HG03378 (cell line): ENCODE results near the gene TNRC6C.
"Not testable (repeated sequence)": the region's sequence is repeated elsewhere in the genome, so short reads cannot be mapped to it uniquely, and the experiment has no call there.

ENCODE experiments used
- ATAC-seq: cut with Tn5 transposase; IDR thresholded peaks from one replicate; pipeline ENCODE4 v1.9.1; 2021; ENCODE audit warnings: mild to moderate bottlenecking, moderate library complexity; ENCODE audit not compliant: unreplicated experiment

Gene TNRC6C

DNA sequence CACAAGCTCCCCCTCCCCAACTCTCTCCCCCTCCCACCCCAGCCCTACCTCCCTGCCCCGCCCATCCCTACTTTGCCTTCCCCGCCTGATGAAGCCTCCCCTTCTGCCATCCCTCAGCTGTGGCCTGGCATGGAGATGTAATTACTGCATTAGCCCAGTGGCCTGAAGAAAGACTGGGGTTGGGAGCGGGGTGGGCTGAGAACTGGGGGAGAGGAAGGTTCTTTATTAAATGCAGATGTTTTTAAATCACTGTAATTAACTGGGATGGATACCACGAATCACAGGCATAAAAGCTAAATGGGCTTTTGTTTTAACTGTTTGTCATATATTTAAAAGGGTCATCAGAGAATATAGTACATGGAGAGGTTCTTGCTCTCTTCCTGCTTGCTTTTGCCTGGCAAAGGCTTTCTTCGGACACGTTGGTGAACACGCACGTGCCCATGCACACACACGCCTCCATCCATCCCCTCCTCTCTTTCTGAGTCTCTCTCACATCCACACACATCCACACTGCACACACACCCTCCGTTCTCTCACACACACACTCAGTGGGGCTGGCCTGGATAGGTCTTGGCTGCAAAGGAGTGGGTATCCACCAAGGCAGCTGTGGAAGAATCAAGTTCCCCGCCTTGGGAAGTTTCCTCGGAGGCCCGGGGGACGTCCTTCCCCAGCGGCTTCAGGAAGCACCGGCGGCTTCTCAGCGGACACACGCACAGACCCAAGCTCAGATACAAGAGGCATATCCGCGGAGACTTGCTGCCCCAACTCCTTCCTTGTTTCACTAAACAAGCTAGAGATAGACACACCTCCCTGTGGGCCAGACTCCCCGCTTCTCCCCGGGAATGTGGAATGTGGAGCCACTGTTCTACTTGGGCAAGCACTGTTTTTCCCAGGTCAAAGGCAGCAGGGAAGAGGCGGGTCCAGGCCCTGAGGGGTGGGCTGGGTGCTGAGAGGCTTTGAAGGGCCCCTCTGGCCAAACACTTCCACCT lies 27.4 kb upstream of the TNRC6C start:
- no peak for ATAC-seq

DNA sequence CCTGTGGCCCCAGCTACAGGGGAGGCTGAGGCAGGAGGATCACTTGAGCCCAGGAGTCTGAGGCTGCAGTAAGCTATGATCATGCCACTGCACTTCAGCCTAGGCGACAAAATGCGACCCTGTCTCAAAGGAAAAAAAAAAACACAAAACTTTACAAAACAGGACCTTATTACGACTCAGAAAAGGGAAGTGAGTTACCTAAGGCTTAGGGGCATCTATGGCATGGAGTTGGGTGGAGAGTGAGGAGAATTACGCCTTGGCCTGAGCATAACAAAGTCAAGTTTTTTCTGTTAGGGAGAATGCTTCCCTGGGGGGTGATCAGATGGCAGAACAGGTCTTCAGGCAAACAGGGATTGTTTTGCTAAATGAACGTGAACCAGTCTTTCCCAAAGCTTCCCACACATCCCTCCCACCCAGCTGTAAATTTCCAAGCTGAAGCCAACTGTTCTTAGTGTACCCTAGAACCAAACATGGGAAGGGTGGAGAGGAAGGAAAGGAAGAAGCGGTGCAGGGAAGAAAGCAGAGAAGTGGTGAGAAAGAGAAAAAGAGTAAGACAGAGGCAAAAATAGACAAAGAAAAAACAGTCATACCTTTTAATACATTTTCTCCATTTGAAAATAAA lies 24.6 kb upstream of the TNRC6C start:
- ATAC-seq, result no peak

DNA sequence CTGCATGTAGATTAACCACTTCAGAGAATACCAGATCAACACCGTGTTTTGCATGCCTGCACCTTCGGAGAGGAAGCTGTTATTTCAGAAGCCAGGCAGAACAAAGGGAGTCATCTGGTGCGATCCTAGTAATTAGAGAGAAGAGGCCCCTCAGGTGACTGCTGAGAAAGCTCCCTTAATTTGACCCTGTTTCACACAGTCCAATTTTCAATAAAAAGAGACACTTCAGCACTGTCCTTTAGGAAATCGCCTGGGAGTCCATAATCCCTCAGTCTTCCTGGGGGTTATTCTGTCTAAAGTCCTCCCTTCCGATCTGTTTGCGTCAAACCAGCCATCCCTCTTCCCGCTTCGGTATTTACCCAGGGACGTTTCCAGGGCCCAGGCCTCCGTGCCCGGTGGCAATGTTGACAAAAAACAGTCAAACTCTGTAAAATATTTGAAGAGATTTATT lies 23.4 kb upstream of the TNRC6C start:
- ATAC-seq, result no peak

DNA sequence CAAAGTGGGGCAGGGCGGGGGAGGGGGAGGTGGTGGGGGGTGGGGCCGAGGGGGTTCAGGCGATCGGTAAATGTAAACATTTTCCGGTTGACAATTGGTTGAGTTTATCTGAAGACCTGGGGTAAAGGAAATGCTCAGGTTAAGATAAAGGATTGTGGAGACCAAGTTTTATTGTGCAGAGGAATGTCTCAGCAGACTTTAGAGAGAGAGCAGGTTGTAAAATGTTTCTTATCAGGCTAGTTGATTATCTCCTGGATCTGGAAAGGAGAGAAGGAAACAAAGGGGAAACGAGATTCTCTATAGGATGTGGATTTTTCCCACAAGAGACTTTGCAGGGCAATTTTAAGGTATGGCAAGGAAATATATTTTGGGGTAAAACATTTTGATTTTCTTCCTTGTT lies 22.8 kb upstream of the TNRC6C start:
- not testable (repeated sequence) for ATAC-seq

DNA sequence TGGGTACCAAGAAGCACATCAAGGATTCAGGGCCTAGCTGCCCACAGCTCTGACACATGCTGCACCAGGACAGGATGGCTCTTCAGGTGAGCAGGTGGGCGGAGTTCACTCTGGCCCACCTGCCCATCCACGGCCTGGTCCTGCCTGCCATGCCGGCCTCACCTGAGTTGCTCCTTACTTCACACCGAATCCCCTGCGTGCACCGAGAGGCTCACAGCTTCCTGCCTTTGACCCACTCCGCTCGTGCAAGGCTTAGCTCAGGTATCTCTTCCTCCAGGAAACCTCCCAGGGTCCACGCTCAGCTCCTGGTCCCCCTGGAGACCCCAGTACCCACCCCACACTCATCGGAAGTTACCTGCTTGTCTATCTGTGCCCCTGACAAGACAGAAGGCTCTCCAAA lies 21.6 kb upstream of the TNRC6C start:
- no peak for ATAC-seq

DNA sequence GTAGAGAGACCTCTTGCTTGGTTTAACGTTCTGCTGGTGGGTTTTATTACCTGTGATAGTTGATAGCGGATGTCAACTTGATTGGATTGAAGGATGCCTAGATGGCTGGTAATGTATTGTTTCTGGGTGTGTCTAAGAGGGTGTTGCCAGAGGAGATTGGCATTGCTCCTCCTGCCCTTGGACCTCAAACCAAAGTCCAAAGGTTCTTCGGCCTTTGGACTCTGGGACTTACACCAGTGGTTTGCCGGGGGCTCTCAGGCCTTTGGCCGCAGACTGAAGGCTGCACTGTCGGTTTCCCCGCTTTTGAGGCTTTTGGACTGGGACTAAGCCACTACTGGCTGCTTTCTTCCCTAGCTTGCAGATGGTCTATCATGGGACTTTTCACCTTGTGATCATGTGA lies 17.5 kb upstream of the TNRC6C start:
- ATAC-seq, result no peak

DNA sequence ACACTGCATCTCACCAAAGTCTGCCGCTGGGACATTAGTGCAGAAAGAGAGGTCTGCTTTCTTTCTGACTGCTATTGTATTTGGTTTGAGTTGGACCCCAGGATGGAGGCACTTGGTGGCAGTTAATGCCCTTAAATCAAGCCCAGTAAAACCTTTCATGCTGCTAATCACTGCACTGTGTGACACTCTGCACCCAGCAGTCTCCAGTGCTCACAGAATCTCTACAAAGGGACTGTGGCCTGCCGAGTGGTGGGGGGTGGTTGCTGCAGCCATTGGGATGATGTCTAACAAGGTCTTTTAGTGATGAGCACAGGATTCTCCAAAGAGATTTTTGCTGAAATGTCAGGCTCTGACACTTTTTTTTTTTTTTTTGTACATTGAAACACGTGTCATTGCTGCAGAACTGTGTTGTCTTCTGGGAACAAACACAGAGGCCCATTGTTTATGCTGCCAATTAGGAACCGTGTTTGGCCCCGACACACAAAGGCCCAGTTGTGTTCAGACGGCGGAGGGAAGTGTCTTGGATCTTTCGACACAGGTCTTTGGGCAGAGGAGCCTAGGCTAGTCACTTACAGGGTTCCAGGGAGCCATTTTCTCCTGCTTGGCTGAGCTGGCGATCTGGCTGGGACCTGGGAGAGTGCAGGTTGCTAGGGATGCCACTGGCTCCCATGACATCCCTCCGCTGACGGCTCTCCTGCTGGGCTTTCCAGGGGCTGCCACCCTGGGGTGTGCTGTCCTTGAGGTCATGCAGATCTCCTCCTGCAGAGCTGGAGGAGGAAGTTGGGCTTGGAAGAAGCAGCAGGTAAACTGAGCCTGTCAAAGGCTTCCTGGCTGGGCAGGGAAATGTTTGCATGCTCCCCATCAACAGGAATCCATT lies 16.2 kb upstream of the TNRC6C start:
- ATAC-seq, result no peak

DNA sequence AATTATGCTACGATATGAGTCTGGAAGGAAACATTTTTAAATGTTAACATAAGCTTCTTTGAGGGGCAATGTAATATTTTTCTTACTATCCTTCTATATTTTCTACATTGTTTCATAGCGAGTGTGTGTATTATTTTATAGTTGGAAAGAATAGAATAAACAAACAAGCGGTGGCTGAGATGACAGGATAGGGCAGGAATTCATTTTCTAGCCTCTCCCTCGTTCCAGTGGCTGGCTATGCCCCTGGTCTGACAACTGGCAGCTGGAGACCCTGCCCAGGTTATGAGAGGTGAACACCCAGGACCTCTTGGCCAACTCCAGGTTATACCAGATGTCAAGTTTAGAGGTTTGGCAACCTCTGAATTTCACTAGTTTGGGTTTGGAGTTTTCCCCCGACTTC lies 14.5 kb upstream of the TNRC6C start:
- no peak for ATAC-seq

DNA sequence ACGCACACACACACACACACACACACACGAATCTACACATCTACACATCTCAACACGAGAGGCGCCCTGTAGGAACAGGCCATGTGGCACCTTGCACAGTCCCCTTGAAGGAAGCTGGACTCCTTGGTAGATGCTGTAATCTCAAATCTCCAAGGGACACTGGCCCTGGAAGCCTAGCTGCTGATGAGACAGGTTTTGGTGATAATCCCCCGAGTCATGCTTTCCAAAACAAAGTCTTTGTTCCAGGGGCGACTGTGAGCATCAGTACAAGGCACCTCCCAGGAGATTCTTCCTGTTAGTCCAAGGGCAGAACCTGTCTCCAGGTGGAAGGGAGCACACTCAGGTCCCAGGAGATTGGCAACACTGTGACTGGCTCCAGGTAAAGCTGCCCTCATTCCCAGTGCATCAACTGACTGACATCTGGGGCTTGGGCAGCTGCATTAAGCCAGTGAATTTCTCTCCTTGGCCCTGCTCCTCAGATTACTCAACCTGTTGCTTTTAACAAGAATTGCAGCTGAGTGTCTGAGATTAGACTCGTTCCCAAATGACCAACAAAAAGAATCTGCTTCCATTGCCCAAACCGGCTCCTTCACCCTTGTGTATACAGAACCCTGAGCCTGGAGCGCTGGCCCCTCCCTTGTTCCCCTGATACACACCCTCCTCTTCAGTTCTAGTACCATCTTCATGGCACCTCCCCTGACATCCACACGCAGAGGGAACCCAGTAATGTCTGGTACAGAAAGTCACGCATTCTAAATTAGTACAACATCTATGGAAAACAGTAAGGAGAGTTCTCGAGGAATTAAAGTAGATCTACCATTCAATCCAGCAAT lies 13.9 kb upstream of the TNRC6C start:
- no peak for ATAC-seq

DNA sequence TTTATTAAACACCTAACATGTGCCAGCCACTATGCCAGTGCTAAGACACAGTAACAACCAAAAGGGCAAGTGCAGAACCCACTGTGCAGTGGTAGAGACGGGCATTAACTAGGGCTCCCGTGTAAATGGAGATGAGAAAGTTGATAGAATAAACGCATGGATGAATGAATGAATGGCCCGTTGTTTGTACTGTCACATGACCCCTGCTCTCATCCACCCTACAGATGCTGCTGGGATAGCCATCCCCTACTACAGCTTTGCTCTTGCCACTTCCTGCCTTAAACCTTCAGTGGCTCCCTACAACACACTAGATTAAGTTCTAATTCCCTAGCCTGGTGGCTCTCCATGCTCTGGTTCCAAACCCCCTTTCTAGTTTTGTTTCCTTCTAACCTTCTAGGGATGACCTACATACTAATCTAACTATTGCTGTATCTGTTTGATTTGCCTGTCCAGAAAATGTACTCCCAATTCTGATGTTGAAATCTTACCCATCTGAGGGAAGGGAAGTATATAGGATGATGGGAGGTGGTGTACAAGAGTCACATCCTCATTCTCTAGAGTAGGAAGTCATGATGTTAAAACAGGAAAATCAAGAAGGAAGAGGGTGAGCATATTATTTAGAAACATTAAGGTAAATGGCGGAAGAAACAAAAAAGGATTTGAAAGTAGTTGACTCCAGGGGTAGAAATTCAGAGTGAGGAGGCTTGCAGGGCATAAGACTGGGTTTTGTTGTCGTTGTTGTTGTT lies 11.4 kb upstream of the TNRC6C start:
- no peak for ATAC-seq

DNA sequence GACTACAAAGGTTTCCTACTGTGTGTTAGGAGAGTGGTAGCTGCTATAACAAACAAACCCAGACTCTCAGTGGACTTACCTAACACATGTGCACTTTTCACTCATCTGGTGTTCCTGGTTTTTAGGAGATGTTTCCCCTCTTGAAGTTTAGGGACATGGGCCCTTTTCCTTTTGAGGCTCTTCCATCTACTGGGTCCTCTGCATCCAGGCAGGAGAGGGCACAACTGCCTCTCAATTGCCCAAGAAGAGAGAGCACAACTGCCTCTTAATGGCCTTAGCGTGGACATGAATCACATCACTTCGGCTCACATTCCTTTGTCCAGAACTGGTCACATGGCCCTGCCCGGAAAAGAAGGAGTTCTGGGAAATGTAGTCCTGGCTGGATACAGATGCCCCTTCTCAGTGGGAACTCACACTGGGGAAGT lies 9.8 kb upstream of the TNRC6C start:
- no peak for ATAC-seq

DNA sequence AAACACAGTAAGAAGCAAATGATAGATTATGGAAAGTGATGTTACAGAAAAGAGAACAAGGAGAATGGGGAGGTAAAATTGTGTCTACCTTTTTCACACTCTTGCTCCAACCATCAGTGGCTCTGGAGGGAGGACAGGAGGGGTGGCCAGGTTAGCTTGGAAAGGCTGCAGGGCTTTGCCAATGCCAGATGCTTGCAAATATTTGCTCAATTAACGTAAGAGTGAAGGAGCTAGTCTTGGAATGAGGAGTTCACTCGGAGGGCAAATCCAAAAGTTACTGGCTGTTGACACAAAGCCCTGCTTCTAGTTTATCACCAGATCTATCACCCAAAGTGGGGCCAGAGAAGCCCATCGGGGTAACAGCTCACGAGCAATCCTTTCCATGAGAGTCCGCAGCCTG lies 7.4 kb upstream of the TNRC6C start:
- ATAC-seq, result no peak

DNA sequence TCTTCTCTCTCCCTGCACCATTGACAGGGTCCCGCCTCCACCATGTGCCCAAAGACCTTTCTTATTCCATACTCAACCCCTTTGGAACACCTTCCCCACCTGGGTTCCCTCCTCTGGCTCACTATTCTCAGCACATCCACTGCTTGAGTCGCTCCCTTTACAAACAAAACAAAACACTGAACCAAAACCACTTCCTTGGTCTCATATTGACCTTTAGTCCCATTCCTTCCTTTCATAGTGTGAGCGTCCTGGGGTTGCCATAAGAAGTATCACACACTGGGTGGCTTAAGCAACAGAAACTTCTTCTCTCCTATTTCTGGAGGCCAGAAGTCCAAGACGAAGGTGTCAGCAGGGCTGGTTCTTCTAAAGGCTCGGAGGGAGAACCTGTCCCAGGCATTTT lies 6.1 kb upstream of the TNRC6C start:
- ATAC-seq, result no peak

DNA sequence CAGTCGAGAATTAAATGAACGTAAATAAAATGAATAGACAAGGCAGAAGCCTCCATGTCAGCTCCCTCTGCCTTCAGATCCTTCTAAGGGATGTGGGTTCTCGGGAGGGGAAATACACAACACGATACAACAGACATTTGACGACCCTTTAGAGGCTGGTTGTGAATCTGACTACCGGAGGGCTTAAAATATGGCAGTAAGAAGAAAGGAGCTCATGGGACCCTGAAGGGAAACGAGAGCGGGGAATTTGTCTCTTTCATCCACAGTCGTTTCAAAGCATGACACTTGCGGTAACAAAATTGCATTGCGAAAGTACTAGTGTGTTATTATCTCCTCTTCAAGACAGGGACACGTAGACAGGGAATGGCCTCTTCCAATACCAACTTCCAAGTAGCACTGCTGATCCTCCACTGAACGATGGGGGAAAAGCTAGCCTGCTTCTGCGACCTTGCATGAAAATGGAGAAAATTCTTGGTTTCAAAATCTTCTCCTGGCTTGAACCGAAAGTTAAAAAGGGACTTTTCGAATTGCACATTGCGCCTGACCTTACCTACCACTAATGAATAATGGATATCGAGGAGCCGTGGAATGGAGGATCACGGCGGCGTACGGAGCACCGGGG lies 1.2 kb upstream of the TNRC6C start:
- peak; percentile 19 for ATAC-seq

DNA sequence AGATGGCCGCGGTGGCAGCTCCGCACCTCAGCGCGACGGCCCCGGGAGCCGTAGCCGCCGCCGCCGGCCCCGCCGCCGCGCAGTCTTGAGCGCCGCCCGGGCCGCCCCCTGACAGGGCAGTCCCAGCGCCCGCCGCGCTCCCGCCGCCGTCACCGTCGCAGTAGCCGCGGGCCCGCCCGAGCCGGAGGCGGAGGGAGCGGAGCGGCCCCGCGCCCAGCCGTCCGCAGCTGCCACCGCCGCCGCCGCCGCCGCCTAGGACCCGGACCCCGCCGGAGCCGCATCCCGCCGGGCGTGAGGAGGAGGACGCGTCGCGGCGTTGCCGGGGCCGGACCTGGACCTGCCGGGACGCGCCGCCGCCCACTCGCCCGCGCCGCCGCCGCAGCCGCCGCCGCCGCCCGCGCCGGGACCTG lies 218 bp downstream of the TNRC6C start:
- no peak for ATAC-seq

DNA sequence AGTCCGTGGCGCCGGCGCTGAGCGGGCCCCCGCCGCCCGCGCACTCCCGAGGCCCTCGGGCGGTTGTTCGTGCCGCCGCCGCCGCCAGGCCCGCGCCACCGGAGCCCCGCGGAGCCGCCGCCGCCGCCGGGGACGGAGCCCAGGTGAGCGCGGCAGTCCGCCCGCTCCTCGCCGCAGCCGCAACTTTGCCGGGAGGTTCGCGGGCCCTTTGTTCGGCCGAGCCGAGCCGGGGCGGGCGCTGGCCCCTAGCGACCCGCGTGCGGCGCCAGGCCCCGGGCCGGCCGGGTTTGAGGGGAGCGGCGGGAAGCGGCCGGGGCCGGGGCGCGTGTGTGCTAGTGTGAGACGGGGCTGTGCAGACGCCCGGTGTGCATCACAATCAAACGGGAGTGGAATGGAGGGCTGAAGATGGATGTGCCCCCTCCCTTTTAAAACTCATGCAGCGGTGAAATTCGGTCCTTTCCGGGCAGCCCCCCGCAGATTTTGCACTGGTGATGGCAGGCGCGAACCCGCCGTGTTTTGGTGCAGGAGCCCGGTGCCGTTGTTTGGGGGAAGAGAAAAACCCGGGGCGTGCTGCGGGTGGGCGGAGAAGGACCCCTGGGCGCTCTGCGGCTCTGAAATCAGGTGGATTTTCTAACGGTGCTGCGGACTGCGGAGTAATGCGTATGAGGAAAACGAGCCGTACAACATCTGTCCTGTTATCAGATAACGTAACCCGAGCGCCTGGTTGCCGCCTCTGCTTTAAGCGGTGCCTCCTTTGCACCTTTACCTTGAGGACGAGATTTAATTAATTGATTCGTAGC lies 823 bp downstream of the TNRC6C start:
- ATAC-seq, result no peak

DNA sequence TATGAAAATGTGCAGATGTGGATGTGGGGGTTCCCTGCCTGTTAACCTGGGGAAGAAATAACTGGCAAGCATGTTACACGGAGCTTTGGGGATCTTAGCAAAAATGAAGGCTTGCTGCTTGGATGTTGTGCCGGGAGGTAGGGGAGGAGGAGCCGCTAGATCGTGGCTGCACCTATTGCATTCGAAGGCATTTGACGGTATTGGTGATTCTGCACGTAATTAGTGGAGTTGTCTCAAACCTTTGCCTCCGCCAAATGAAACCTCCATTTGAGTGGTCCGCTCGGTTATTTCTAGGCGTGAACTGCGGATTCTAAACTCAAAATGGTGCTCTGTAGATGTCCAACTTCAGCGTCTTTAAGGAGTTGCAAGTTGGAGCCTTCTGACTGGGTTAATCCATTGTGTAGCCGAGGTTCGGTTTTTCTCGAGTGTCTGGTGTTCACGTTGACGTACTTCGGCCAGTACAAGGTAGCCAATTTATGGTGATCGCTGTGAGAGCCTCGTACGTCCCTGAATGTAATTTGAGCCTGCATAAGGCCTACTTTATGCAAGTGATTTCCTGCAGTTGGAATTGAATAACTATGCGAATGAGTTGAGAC lies 1.5 kb downstream of the TNRC6C start:
- ATAC-seq, result no peak

DNA sequence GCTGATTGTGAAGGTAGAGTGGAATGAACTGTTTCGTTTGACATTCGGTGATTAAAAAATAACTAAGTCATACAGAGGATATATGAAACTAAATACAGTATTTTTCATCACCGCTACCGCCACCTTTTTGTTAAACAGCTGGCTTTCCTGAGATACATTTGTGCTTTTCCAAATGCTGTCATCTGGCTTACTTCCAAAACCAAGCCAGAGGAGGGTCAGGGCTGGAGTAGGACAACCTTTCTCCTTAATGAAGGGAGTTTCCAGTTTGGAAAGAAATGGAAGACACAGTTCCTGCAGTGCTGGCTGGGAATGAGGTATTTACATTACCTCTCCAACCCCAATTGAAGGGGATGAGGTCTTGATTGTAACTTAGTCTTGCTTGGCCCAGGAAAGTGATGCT lies 3.2 kb downstream of the TNRC6C start:
- no peak for ATAC-seq
